Limb (tissue), 2 donors: Measurements from ENCODE around the gene RBM19.

Experiments
- DNase-seq, 2 donors: peaks; one replicate each; pipeline ENCODE4 v3.0.0-alpha.2; 2016; ENCODE audit errors: extremely low spot score in 2 of 2

Gene RBM19

DNA sequence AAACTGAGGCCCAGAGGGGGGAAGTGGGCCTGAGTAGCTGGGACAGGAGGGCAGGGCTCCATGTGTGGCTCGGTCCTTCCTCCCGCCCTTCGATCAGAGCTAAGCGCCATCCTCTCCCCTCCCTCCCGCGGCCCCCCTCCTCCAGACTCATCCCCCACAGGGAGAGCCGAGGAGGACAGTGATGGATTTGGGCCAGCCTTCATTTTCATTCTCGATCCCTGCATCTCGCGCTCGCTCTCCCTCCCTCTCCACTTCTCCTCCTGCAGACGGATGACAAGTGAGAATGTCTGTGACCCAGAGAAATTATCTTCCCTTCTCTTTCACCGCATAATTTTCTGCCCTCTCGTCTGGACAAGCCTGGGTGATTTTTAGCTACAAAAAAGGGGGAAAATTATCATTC, 183.3 kb downstream of the RBM19 start:
- no peak for DNase-seq

DNA sequence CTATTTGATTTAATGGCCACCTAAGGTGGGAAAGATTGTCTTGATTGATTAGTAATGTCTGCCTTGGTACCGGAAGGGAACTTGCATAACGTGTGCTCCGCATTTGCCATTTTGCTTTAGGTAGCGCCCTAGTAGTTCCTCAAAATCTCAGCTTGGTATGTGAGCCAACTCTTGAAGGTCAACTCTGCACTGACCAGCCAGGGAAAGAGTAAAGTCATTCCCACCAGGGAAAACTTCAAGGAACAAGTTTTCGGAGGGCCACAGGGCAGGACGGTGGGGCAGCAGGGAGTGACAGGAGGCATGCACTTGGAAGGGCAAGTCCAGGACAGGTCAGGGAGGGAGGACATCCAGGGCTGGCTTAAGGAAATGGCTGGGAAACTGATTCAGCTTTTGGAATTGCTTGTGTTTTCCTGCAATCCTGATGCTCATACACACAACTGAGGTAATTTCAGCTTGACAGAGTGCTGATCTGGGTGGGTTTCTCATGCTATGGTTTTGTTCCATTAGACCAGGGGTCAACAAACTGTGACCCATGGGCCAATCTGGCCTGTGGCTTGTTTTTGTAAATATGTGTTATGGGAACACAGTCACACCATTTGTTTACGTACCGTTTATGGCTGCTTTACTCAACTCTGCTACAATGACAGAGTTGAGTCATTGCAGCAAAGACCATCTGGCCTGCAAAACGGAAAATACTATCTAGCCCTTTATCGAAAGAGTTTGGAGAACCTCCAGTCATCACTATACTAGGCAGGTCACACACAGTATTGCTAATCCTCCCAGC, 184.5 kb downstream of the RBM19 start:
- no peak for DNase-seq

DNA sequence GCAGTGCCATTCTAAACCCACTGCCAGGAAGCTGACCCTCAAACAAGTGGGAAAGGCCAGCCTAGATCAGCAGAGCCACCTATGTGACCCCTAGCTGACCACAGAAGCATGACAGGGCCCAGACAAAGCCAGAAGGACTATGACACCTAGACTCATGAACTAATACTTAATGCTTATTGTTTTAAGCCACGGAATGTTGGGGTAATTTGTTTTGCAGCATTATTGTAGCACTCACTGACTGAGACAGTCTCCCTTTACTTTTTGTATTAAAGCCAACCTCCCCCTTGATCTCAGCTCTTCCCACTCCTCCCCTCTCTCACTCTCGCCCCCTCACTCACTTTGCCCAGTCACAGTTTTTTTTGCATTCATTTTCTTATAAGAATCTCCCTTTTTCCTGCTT, 186.4 kb downstream of the RBM19 start:
- no peak for DNase-seq

DNA sequence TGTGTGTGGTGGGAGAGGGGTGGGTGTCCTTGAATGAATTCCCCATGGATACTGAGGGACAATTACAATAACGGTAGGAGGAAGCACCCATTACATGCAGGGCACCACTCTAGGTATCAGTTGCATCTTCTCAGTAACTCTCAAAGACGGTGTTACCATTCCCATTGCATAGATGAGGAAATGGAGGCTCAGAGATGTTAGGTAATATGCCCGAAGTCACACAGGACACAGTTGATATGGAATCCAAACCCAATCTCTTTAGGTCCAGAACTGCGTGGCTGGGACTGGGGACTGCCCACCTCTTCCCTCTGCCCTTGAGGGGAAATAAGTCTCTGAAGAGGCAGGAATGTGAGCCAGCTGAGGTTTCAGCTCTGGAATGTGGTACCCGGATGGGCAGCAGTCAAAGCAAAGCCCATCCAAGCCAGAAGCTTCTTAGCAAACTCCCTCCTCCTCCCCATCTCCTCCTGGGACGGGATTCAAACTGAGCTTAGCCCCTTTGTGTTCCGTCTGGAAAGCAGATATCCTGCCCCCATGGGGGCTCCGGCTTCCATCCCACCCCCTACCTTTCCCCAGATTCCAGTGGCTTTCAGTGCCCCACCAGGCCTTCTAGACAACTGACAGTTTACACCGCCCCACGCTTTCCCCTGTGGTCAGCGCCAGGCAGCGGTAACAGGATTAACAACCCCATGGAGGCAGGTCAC, 187.5 kb downstream of the RBM19 start:
- DNase-seq: no peak

DNA sequence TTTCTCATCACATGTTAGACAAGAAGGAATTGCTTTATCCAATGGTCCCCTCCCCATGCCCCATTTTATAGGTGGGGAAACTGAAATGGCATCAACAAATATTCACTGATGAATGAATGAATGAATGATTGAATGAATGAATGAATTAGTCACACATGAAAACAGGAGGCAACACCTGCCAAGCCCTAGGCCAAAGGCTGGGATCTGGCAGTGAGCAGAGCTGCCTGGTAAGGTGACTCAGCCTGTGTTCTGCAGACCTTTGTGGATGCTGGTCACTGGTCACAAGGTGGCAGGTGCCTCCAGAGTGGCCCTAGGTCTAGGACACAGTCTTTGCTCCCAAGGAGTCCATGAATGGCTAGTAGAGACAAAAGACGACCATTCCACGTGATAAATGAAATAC, 188.4 kb downstream of the RBM19 start:
- no peak for DNase-seq

GRCh38 chr12:113776536-113776935, 189.6 kb downstream of the RBM19 start:
- no peak for DNase-seq

GRCh38 chr12:113774526-113774925, 191.6 kb downstream of the RBM19 start:
- DNase-seq: no peak

- no peak for DNase-seq
Observed at GRCh38 chr12:113772505-113773030, 193.6 kb downstream of the RBM19 start.

DNA sequence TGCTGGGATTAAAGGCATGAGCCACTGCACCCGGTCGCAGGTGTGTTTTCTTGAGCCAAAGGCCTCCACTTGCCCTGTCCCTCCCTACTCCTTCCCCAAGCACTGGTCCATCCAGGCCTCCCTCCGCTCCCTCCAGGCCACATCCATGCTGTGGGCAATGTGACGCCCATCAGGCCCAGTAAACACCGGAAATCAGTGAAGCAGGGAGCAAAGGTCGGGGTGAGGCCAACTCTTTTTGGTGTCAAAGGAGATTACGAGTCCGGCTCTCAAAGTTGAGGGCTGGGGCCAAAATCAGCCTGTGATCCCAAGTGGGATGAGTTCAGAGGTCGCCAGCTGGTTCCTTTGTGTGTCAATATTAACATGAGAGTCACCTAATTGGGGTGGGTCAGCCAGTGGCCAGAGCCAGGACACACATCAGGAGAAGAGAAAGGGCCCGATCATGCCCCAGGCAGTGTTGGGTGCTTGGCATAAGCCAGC, 195.7 kb downstream of the RBM19 start:
- DNase-seq: no peak

- no peak for DNase-seq
Observed at GRCh38 chr12:113769305-113769704, 196.8 kb downstream of the RBM19 start.

GRCh38 chr12:113768850-113769249, 197.3 kb downstream of the RBM19 start:
- DNase-seq: no peak

DNA sequence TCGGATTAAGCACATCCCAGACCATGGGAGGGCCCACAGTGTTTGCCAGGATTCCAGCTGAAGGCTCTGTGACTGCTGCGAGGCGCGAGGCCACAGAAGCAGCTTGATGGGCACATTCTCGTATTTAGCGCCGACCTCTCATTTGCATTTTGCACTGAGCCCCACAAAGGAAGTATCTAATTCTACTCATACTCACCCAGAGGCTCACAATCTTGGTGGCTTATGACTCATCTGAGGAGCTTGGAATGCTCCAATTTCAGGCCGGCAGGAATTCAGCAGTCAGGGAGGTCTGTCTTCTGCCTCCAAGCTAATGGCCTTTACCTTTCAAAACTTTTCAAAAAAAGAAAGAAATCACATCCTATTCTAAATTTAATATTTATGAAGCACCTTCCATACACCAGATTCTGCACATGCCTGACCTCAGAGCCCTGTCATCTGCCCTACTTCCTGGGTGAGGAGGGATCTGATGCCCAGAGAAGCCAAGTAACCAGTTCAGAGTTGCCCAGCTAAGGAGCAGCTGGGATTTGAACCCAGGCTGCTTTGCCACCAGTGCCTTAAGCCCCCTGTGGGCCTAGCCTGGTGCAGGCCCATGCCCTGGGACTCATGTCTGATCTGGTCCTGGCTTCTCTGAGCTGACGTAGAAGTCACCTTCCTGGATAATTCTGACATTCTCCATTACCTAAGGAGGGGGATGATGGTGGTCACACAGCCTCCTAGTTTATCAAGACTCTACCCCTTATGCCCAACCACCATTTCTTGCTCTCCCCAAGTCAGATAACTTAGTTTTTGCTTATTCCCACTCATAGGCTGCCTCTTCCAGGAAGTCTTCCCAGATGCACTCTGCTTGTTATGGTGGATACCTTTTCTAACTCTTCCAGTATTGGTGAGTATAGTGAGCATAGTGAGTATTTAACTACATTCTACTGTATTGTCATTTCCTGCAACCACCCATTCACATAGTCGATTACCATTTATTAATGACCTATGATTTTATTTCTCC, 198.9 kb downstream of the RBM19 start:
- no peak for DNase-seq
